Skin epidermis (tissue), 12 donors: Measurements from ENCODE around the gene COA5.
"Not testable (repeated sequence)": the region's sequence is repeated elsewhere in the genome, so short reads cannot be mapped to it uniquely, and the experiment has no call there.

Source experiments
- H3K27ac ChIP-seq, 21 experiments: fragments of 200-600 bp; sonication (generic) in 11 of 21; one replicate each; pipeline ENCODE4 v1.5.0; 2020; ENCODE audit warnings: mild to moderate bottlenecking in 3 of 21, inconsistent platforms in 2 of 21, moderate library complexity in 2 of 21
- H3K4me3 ChIP-seq, 7 experiments: fragments of 200-600 bp; sonication (generic) in 2 of 7; one replicate each; pipeline ENCODE4 v1.5.0; 2020; ENCODE audit warnings: inconsistent platforms in 2 of 7, mild to moderate bottlenecking in 2 of 7, moderate library complexity in 1 of 7

The COA5 gene

DNA sequence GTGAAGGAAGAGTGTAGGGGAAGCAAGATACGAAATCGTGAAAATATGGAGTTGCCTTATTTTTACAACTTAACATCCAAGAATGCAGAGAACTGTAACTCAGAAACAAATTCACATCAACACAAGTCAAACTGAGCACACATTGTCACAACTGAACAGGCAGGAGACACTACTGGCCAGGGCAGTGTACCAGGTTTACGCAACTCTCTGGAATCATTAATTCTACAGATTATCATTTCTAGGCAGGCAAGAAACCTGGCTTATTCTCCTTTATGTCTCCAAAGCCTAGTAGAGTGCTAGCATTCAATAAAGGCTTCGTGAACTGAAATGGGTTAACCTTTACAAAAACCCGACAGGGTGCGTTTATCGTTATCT is 584 bp downstream of the COA5 start:
- H3K4me3 ChIP-seq = peak overlapping the region; percentile 71 to 100 (median 92)
- peak overlapping the region; percentile 88 to 100 (median 96) for H3K27ac ChIP-seq

DNA sequence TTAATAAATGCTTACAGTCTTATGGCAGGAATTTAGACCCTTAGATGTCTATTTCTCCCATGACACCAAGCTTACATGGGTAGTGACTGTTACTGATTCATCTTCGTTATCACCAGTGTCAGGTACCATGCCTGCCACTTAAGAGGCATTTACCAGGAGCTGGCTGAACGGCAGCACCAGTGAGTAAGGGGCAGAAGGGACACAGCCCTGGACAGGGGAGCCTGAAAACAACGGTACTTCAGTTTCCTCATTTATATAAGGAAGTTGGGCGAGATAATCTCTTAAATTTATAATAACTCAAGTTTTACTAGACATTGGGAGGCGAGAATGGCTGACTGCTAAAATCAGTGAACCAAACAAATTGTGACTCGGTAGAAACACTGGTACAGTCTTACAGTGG is 1.2 kb downstream of the COA5 start:
- H3K27ac ChIP-seq = peak overlapping the region in 4 of 21 experiments; percentile 26 to 99 (median 98)
- H3K4me3 ChIP-seq = peak overlapping the region in 5 of 7 experiments; percentile 71 to 96 (median 91)

DNA sequence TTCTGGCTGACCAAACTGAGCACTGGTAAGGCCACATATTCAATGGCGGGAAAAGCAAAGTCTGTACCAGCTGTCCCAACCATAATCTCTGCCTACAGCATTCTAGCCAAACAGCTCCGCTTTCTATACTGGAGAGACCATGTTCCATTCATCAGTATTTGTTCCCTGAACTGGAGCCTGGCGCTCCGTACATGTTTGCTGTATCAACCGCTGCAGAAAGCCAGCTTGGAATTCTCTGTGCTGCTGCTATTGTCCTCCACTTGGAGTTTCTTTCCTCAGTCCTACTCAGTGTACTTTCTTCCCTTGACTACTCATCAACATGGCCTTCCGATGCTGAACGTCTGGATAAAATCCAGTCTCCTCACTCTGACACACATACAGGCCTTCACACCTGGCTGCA is 1.9 kb downstream of the COA5 start:
- peak overlapping the region in 1 of 21 experiments; percentile 99 for H3K27ac ChIP-seq
- no peak overlapping the region for H3K4me3 ChIP-seq

DNA sequence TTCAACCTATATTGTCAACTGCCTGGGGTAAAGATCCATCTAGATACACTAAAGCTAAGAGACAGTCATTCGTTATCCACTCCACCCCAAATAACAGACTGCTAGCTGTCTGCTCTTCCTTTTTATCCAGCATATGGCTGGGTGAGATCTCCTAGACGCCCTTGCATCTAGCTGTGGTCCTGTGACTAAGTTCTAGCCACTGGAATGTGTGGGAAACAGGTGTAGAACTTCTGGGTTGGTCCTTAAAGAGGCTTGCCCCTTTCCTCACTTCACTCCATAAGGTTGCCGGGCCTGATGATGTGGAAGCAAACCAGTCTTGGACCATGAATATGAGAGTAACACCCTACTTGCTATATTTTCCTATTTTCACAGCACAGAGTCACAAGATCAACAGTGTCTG is 3.2 kb downstream of the COA5 start:
- H3K4me3 ChIP-seq = no peak overlapping the region
- peak overlapping the region in 1 of 21 experiments; percentile 14 for H3K27ac ChIP-seq

DNA sequence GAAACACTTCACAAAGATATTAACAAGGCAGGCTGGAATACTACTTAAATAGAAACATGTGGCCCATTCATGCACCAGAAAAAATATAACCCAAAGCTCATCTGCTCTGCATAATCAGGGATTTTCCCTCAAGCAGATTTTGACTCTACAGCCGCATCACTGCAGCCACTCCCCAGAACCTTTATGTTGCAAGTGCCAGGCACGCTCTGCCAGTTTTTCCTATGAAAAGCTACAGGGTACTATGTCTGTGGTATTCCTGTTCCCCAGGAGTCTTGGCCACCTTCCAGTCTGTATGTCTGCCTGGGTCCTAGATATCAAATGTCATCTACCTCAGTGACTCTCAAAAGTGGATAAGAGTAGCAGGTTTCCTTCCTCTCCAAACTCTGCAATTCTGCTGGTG is 3.8 kb downstream of the COA5 start:
- Histone ChIP-seq H3K4me3 (no peak overlapping the region), H3K27ac (peak overlapping the region in 1 of 21 experiments; percentile 14)

DNA sequence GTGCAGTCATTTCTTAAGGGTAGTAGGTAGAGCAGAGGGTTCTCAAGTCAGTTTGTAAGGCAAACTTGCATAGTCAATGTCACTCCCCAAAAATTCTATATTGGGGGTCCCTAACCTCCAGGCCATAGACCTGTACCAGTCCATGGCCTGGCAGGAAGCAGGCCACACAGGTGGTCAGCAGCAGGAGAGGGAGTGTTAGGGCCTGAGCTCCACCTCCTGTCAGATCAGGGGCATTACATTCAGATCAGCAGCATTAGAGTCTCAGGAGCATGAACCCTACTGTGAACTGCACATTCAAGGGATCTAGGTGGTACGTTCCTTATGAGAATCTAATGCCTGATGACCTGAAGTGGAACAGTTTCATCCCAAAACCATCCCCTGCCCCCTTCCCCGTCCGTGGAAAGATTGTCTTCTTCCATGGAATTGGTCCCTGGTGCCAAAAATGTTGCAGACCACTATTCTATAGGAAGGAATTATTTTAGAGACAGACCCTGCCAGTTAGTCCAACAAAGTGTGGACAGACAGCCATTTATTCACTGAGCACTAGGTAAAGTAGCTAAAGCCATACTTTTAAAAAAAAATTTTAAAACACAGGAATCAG is 6.7 kb downstream of the COA5 start:
- Histone ChIP-seq H3K27ac (no peak overlapping the region), H3K4me3 (no peak overlapping the region)

DNA sequence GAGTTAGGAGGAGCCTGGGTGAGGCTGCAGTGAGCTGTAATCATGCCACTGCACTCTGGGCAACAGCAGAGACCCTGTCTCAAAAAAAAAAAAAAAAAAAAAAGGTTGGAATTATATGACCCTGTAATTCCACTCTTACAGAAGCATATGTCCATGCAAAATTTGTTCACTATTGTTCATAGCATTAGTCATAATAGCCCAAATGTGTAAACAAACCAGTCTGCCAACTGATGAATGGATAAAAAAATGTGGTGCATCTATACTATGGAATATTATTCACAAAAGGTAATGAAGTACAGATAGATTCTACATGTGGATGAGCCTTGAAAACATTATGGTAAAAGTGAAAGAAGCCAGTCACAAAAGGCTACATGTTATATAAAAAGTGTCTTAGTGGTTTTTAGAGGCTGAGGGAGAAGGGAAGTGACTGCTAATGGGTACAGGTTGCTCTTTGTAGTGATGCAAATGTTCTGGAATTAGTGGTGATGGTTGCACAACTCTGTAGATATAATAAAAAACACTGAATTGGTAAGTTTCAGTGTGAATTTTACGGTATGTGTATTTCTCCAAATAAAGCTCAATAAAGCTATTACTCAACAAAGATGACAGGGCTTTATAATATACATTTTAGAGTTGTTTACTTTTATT is 9.4 kb downstream of the COA5 start:
- H3K27ac ChIP-seq = no peak overlapping the region
- H3K4me3 ChIP-seq = no peak overlapping the region

DNA sequence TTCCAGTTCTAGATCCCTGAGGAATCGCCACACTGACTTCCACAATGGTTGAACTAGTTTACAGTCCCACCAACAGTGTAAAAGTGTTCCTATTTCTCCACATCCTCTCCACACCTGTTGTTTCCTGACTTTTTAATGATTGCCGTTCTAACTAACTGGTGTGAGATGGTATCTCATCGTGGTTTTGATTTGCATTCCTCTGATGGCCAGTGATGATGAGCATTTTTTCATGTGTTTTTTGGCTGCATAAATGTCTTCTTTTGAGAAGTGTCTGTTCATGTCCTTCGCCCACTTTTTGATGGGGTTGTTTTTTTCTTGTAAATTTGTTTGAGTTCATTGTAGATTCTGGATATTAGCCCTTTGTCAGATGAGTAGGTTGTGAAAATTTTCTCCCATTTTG is 13.6 kb downstream of the COA5 start:
- not testable (repeated sequence) for H3K27ac ChIP-seq, H3K4me3 ChIP-seq

DNA sequence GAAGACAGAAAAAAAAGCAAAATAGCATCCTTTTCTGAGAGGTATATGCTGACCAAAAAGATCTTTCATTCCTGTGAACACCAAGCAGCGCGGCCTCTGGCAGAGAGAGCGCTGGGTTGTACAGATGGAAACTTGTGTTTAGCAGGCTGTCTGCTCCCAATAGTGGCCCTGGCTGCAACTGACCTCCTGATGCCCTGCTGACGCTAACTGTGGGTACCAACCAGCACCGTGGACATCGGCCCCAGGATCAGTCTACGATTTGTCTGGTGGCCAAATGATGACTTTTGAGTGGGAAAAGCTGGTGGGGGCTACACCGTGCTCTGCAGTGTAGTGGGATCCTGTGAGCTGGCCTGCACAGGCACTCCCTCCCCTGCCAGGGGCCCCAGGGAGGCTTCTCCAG is 15.7 kb downstream of the COA5 start:
- H3K4me3 ChIP-seq = no peak overlapping the region
- H3K27ac ChIP-seq = no peak overlapping the region

DNA sequence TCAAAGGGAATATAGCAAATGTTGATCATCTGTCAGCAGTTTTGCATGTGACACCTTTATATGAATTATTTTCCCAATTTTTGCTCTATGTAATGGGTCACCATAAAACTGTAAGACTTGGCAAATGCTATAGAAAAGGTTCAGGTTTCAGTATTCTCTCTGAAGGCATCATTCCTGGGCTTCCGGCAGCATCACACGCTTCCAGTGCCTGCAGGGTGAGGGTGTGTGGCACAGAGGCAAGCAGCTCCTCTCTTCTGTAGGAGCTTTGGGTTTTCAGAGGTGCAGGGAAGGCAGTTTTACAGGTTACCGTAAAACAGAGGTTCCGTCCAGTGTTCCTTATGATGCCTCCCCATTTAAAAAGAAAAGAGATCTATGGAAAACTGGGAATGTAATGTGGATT is 18.8 kb downstream of the COA5 start:
- Histone ChIP-seq H3K27ac (no peak overlapping the region), H3K4me3 (no peak overlapping the region)

DNA sequence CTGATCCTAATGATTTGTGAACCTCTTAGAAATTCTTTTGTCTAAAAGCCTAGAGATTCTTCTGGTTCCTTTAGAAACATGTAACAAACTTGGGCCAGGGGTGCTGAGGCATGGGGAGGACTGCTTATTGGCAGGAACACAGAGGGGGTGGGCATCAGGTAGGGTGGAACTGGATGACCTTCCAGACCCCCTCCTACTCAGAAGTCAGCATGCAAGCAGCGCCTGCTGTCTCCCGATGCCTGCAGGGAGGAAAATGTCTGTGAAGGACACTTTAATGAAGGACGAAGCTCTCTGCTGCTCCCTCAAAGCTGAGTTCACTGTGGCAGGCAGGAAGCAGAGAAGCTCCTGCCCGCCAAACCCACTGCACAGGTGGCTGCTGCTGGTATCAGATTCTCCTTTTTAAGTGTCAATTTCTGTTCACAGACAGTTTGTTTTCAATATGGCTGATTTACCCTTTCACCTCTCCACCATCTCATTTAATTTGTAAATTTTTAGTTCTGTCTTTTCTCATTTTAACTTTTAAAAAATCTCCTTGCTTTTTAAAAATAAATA is 19.4 kb downstream of the COA5 start:
- no peak overlapping the region for H3K27ac ChIP-seq

DNA sequence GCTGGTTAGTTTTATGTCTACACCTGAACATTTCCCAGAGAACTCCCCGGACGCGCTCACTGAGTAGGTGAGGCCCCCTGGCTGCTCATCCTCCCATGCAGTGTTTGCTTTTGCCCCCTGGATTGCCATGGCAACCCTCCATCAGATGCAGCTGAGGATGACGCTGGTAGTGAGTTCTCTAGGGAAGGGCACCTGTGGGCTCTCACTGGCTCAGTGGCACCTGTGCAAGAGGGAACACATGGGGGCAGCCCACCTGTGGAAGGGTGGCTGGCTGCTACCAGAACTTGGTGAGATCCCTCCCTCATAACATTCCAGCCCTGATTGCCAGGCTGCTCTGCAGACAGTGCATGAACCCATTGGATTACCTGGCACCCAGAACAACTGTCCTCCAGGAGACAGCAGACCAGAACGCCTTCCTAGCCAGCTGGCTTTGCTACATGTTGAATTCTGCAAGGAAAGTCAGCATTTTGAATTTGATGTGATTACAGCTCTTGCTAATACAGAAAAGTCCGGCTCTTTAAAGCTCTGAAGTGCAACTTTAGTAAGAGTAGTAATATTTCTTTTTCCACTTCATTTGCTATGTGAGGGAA is 21.7 kb downstream of the COA5 start:
- Histone ChIP-seq H3K27ac (no peak overlapping the region), H3K4me3 (no peak overlapping the region)

More for the DNA sequence above, 19.4 kb downstream of the COA5 start:
- H3K4me3 ChIP-seq = no peak overlapping the region

DNA sequence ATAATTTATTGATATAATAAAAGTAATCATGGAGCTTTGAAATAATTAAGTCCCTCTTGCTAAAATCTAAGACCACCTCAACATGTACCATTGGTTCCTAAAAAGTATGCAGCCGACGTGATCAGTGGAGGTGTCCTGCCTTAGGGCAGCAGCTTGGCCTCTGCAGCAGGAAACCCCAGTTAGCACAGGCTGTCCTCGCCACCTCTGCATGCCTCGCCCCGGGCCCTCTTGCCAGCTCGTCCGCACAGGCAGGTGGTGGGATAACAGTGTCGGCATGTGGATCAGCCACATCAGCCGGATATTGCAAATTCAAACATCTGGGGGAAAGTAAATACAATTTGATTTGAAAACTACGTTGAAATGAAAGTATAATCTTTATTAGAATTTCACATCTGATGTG is 22.9 kb downstream of the COA5 start:
- H3K27ac ChIP-seq = no peak overlapping the region
- no peak overlapping the region for H3K4me3 ChIP-seq

DNA sequence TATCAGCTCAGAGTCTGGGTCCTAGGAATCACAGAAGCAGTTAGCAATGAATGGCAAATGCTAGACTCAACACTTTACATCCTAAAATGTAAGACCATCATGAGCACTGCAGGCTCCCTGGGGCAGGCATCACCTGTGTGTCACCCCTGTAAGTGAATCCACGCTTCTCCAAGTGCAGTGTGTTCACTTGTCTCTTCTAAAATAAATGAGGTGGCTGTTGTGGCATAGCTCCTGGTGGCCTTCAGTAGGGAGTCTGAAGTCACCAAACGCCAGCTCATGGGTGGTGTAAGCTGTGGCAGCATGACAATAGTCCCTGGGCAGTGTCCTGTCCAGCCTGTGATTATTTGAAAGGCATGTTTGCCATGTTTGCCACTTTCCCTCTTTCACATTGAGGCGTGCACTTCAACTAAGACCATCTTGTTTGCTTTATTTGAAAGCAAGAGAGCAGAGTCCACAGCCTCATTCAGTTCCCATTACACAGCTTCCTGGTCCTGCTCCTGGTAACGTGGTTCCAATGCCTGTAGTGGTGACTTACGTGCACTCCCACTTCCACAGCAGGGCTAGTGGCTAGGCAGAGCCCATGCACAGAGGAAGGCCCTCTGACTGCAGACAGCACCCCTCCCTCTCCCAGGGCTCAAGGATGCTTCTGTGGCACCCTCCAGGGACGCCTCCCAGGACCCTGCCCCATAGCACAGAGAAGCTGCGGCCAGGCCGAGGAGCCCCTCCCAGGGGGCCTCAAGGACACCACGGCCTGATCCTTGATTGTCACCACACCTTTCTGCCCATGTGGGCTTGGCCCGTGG is 24.3 kb downstream of the COA5 start:
- H3K4me3 ChIP-seq = no peak overlapping the region
- no peak overlapping the region for H3K27ac ChIP-seq

DNA sequence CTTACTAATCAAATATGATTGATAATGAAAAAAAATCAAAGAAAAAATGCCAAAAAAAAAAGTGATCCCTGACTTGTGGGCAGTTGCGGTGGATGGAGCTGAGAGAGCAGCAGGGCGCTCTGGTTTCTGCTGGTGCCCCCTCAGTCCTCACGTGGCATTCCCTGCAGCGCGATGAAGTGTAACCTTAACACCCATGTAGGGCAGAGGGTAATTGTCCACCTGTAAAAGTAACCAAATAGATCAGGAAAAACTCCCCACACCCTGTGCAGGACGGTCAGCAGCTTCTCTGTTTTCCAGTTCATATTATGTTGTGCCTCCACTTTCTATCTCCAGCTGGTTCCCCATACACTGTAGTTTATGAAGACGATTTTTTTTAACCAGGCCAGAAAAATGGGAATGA is 25.0 kb downstream of the COA5 start:
- H3K27ac ChIP-seq = no peak overlapping the region

DNA sequence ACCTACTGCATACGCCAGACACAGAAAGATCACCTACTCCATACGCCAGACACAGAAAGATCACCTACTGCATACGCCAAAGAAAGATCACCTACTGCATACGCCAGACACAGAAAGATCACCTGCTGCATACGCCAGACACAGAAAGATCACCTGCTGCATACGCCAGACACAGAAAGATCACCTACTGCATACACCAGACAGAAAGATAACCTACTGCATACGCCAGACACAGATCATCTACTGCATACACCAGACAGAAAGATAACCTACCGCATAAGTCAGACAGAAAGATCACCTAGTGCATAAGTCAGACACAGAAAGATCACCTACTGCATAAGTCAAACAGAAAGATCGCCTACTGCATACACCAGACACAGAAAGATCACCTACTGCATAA is 25.8 kb downstream of the COA5 start:
- Histone ChIP-seq H3K27ac (no peak overlapping the region), H3K4me3 (no peak overlapping the region)

More for the DNA sequence above, 25.0 kb downstream of the COA5 start:
- H3K4me3 ChIP-seq = no peak overlapping the region

DNA sequence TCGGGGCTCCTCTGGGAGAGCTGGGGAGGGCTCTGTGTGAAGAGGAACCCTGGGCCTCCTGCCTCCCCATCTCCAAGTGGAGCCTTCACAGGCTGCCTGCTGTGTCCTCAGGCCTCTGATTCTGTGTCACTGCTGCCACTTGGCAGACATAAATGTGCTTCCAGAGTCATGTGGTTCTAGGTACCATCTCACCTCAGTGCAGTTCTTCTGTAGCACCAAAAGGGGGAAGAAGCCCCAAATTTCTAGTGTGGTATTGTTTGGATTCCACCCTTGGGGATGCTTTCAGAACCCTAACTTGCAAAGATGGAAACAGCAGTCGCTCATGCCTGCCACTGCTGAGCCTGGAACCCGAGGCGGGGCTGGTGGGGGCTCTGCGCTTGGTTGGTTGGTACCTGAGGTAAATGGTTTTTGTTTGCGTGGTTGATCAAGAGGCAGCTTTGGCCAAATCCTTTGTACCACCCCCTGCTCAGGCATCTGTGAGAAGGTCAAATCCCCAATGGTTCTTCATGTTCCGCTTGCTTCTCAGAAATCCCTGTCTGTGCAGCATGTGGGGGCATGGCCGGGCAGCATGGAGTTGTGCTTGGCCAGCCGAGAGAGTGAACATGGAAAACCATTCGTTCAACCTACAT is 27.5 kb downstream of the COA5 start:
- H3K27ac ChIP-seq = no peak overlapping the region
- no peak overlapping the region for H3K4me3 ChIP-seq

DNA sequence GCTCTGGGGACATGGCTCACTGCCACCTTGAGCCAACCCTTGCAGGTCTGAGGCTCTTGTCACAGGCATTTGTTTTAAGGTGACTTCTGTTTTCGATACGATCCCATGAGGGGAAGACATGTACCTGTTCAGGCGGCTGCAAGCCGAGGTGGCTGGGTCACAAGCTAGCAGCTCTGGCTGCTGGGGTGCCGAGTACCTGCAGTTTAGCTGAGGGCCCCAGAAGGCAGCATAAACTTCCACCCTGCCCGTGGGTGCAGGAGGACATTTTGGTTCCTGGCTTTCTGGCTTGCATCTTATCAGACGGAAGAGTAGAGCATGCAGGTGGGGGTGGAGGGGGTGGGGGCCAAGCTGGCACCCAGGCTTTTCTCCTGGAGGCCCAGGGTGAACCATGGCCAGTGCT is 28.4 kb downstream of the COA5 start:
- Histone ChIP-seq H3K4me3 (no peak overlapping the region), H3K27ac (no peak overlapping the region)

DNA sequence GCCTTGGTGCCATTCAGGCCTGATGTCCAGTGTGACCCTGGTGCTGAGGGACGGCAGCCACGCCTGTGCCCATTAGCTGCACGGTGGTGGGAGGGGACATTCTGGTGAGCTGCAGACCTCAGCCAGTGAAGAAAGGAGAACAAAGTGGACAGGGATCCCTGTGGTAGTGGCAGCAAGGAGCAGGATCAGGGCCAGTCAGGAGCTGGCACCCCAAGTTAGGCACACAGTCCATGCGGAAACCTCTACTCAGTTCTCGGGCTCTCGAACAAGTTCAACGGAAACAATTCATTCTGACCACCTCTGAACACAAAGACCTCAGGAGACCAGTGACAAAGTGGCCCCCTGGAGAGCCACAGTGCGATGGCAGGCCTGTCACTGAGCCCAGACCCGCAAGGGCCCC is 30.1 kb downstream of the COA5 start:
- Histone ChIP-seq H3K4me3 (no peak overlapping the region), H3K27ac (no peak overlapping the region)

DNA sequence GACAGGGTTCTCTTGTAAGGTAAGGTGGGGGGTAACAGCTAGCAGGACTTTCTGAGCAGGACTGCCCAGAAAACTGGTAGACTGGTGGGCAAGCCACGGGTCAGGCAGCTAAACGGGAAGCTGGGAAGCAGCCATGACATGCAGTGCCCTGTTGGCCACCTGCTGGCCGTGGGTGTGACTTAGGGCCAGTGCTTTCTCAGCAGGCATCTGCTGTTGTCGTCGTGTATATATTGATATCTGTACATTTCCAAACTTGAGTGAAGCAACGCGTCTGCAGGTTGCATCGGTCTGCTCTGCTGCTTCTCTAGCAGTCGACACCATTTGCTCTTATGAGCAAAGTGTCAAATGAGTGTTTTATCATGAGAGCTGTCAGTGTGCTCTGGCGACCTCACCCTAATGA is 31.0 kb downstream of the COA5 start:
- no peak overlapping the region for H3K4me3 ChIP-seq
- no peak overlapping the region for H3K27ac ChIP-seq
